Spleen (tissue), 11 donors: ENCODE measurements around the gene WDR7. TPM values are rescaled to one million over a fixed set of nuclear protein-coding genes. Genes with fewer than 3 reads are reported as not detected.

Source experiments
- DNase-seq: peaks from one replicate; pipeline ENCODE4 v3.0.0-alpha.2; 2020
- H3K27ac ChIP-seq, 8 donors: fragments of 200-600 bp; sonication (generic) in 7 of 8; 1 replicate in 4 of 8; 2 replicates in 4 of 8; pipeline versions ENCODE4 v1.5.0 to v1.8.0; 2016 to 2021; ENCODE audit warnings: inconsistent platforms in 4 of 8, mild to moderate bottlenecking in 4 of 8, moderate library complexity in 1 of 8
- H3K27me3 ChIP-seq, 7 donors: fragments of 200-600 bp; sonication (generic) in 6 of 7; replicated peaks in 1 of 7; 1 replicate in 4 of 7; 2 replicates in 3 of 7; pipeline versions ENCODE4 v1.5.0 to v1.8.0; 2016 to 2021; ENCODE audit warnings: inconsistent platforms in 3 of 7, mild to moderate bottlenecking in 1 of 7
- H3K36me3 ChIP-seq, 6 donors: fragments of 200-600 bp; sonication (generic) in 5 of 6; 1 replicate in 4 of 6; 2 replicates in 2 of 6; pipeline versions ENCODE4 v1.5.0 to v1.8.0; 2016 to 2021; ENCODE audit warnings: inconsistent platforms in 2 of 6
- H3K4me1 ChIP-seq, 6 donors: fragments of 200-600 bp; sonication (generic) in 5 of 6; 1 replicate in 3 of 6; 2 replicates in 3 of 6; pipeline versions ENCODE4 v1.5.0 to v1.8.0; 2016 to 2021; ENCODE audit warnings: inconsistent platforms in 3 of 6
- H3K4me3 ChIP-seq, 8 donors: fragments of 200-600 bp; sonication (generic) in 7 of 8; 1 replicate in 4 of 8; 2 replicates in 4 of 8; pipeline versions ENCODE4 v1.5.0 to v1.8.0; 2016 to 2021; ENCODE audit warnings: inconsistent platforms in 4 of 8, mild to moderate bottlenecking in 4 of 8, moderate library complexity in 2 of 8
- H3K9me3 ChIP-seq, 8 donors: fragments of 200-600 bp; sonication (generic) in 7 of 8; 1 replicate in 4 of 8; 2 replicates in 4 of 8; pipeline versions ENCODE4 v1.5.0 to v1.8.0; 2016 to 2021; ENCODE audit warnings: inconsistent platforms in 4 of 8
- POLR2A ChIP-seq, 3 donors: fragments of 450-650 bp; IDR thresholded peaks; one replicate each; pipeline ENCODE4 v1.5.1; 2017; ENCODE audit warnings: antibody characterized with exemption in 3 of 3, mild to moderate bottlenecking in 1 of 3
- POLR2AphosphoS5 ChIP-seq, 3 donors: sonication (generic); formaldehyde crosslinking; IDR thresholded peaks; one replicate each; pipeline ENCODE4 v1.5.1; 2017; ENCODE audit warnings: antibody characterized with exemption in 3 of 3
- WGBS, 5 donors: extraction: QIAGEN DNeasy Blood & Tissue Kit in 3 of 5; methylation state at CpG; one replicate each; pipeline versions ENCODE4 v1.1.5 to v1.1.7; 2013 to 2018; 5-methylcytosine and 5-hydroxymethylcytosine counted together
- intact Hi-C: fragments of 100-400 bp; cut with DNase I; formaldehyde crosslinking; loops from one replicate; pipeline ENCODE4 v1.15.0; 2023; ENCODE audit warnings: low total_unique reads
- polyA plus RNA-seq, 3 donors: library from polyadenylated mRNA; stranded (reverse); fragments of 200-250 nt; gene quantifications; one replicate each; pipeline ENCODE4 v1.2.1, GENCODE V29; 2013
- total RNA-seq, 7 donors: library from RNA; depleted of rRNA in 3 of 7; stranded (reverse); fragments of >200 nt in 3 of 7; fragmentation: NEBNext Ultra II Directional in 4 of 7; extraction: Animal tissue kit (Norgen Biotek cat#: 25700) in 4 of 7; gene quantifications; one replicate each; pipeline versions ENCODE4 v1.1.0 to v1.2.1, GENCODE V29; 2016 to 2021
- TF ChIP-seq, protein P1 (sequence below), 11 experiments: fragments of 200-600 bp in 7 of 11; fragments of 450-650 bp in 4 of 11; sonication (generic) in 4 of 11; IDR thresholded peaks in 8 of 11; conservative IDR thresholded peaks in 3 of 11; 1 replicate in 7 of 11; 2 replicates in 4 of 11; pipeline versions ENCODE4 v1.4.0 to v1.8.0; 2016 to 2021; ENCODE audit warnings: antibody characterized with exemption in 11 of 11, inconsistent platforms in 4 of 11, mild to moderate bottlenecking in 1 of 11
- donor health status: healthy with polysubstance abuse.
- donor health status: DM: no; HTN: no; CAD: no; lungs with moderate emphysema.
- donor health status: DM: no; HTN: no; CAD: no.
- donor health status: Bipolar disorder and iron deficiency.
- donor health status: healthy.
- donor health status: DM: no; HTN: no; CAD: no.
- donor health status: DM: yes; HTN: yes; CAD: no.

The WDR7 gene
- total and polyA plus RNA-seq, 10 donors = 2.8 to 55.9 (median 42.8) TPM

DNA sequence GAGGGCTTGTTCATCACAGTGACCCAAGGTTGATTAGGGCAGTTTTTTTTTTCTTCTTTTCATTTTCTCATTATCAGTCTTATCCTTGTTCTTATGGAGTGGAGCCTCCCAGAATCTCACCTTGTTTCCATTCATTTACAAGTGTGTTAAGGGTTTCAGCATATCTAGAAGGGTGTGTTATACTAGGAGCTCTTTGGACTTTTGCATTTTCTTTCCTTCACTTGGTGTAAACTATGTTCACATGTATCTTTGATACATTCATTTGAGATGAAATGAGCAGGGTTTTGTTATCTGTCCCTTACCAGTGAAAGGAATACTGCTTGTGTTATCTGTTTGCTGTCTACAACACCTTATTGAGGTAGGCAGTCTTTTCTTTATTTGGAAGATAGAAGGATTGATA, 96.7 kb downstream of the WDR7 start:
- TF ChIP-seq, protein P1, sequence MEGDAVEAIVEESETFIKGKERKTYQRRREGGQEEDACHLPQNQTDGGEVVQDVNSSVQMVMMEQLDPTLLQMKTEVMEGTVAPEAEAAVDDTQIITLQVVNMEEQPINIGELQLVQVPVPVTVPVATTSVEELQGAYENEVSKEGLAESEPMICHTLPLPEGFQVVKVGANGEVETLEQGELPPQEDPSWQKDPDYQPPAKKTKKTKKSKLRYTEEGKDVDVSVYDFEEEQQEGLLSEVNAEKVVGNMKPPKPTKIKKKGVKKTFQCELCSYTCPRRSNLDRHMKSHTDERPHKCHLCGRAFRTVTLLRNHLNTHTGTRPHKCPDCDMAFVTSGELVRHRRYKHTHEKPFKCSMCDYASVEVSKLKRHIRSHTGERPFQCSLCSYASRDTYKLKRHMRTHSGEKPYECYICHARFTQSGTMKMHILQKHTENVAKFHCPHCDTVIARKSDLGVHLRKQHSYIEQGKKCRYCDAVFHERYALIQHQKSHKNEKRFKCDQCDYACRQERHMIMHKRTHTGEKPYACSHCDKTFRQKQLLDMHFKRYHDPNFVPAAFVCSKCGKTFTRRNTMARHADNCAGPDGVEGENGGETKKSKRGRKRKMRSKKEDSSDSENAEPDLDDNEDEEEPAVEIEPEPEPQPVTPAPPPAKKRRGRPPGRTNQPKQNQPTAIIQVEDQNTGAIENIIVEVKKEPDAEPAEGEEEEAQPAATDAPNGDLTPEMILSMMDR (IDR thresholded peaks at IDR 0.05 in 8 of 11, conservative IDR thresholded peaks at IDR 0.05 in 3 of 11) = no peak
- no peak for TF ChIP-seq POLR2AphosphoS5 (IDR thresholded peaks at IDR 0.05)
- no peak for TF ChIP-seq POLR2A (IDR thresholded peaks at IDR 0.05)
- DNase-seq = no peak
- H3K27ac ChIP-seq = no peak overlapping the region
- no peak overlapping the region for H3K4me3 ChIP-seq
- intact Hi-C loops = loop anchor here (5.0 kb wide), 1 partner anchor 814 kb away; no protein-coding TSS in a partner anchor
- no peaks in the 10 kb centered on the region for H3K27me3 ChIP-seq
- no peaks in the 10 kb centered on the region for H3K9me3 ChIP-seq
- H3K4me1 ChIP-seq = peaks cover 0 to 18% (median 0%) of the 10 kb centered on the region in 6 donors
- peaks cover 0 to 22% (median 3%) of the 10 kb centered on the region in 6 donors for H3K36me3 ChIP-seq

DNA sequence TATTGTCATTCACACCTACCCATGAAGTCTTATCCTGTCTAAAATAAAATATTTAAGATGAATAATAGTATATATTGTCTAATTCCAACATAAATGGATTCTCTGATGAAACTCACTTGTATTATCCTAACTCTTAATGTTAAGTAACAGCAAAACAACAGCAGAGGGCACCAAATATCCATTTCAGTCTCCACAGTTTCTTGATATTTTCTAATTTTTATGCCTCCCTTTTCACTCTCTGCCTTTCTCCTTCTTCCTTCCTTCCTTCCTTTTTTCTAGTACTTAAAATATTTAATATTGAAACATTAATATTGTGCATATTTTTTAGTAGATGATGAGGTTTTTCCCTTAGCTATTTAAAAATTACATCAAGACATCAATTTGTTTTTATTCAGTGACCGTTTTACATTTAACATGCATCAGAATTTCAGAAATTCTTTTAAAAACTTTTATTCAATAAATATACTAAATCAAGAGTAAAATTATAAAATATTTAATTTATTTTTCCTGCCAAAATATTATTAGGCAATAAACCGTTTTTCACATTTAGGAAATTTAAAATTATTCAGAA, 97.6 kb downstream of the WDR7 start:
- WGBS, 5 donors = 48 to 93% (median 68%) methylated on average over 2 of the region's 2 CpGs
- Histone ChIP-seq H3K27me3 (no peaks in the 10 kb centered on the region), H3K4me3 (no peak overlapping the region), H3K4me1 (peaks cover 0 to 18% (median 0%) of the 10 kb centered on the region in 6 donors), H3K9me3 (no peaks in the 10 kb centered on the region), H3K36me3 (peaks cover 0 to 22% (median 3%) of the 10 kb centered on the region in 6 donors), H3K27ac (no peak overlapping the region)
- DNase-seq = no peak
- TF ChIP-seq, protein P1 (IDR thresholded peaks at IDR 0.05 in 8 of 11, conservative IDR thresholded peaks at IDR 0.05 in 3 of 11) = peak in 8 of 11 experiments; percentile 21 to 53 (median 48)
- TF ChIP-seq POLR2A (IDR thresholded peaks at IDR 0.05) = no peak
- intact Hi-C loops = loop anchor here (5.0 kb wide), 1 partner anchor 814 kb away; no protein-coding TSS in a partner anchor

DNA sequence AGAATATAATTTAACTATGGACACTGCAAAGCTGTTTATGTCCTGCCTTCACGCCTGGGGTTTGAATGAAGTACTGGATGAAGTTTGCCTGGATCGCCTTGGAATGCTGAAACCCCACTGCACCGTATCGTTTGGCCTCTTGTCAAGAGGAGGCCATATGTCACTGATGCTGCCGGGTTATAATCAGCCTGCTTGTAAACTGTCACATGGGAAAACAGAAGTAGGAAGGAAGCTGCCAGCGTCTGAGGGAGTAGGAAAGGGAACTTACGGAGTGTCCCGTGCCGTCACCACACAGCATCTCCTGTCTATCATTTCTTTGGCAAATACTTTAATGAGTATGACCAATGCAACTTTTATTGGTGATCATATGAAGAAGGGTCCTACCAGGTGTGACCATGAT, 105.8 kb downstream of the WDR7 start:
- H3K9me3 ChIP-seq = peaks cover 0 to 9% (median 0%) of the 10 kb centered on the region in 8 donors
- 51 to 66% (median 56%) methylated on average over 9 of the region's 9 CpGs for WGBS, 5 donors
- no peak for TF ChIP-seq POLR2A (IDR thresholded peaks at IDR 0.05)
- TF ChIP-seq POLR2AphosphoS5 (IDR thresholded peaks at IDR 0.05) = no peak
- TF ChIP-seq, protein P1 (IDR thresholded peaks at IDR 0.05 in 8 of 11, conservative IDR thresholded peaks at IDR 0.05 in 3 of 11) = no peak
- DNase-seq = no peak
- no peaks in the 10 kb centered on the region for H3K4me1 ChIP-seq
- H3K4me3 ChIP-seq = no peak overlapping the region
- peaks cover 0 to 51% (median 4%) of the 10 kb centered on the region in 6 donors for H3K36me3 ChIP-seq
- no peak overlapping the region for H3K27ac ChIP-seq
- intact Hi-C loops = no loop called here
- no peaks in the 10 kb centered on the region for H3K27me3 ChIP-seq

DNA sequence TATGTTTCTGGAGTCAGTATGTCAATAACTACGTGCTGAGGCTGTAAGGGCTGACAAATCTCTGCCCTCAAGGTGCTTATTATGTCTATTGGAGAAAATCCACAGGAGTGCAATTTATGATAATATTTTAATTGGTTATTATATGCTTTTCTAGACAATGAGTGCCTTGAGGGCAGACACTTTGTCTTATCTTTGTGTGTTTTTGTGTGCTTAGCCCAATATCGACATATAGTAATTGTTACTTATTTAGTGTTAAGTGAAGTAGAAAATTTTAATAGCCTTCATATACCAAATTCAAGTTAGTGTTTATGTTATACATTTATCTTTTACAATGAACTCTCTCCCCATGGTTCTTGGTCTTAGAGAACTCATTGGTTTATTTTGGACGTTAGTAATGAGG, 118.9 kb downstream of the WDR7 start:
- Histone ChIP-seq H3K4me3 (no peak overlapping the region), H3K27ac (no peak overlapping the region), H3K9me3 (no peaks in the 10 kb centered on the region), H3K4me1 (no peaks in the 10 kb centered on the region), H3K27me3 (no peaks in the 10 kb centered on the region), H3K36me3 (peaks cover 0 to 36% (median 0%) of the 10 kb centered on the region in 6 donors)
- TF ChIP-seq, protein P1 (IDR thresholded peaks at IDR 0.05 in 8 of 11, conservative IDR thresholded peaks at IDR 0.05 in 3 of 11) = no peak
- no peak for TF ChIP-seq POLR2A (IDR thresholded peaks at IDR 0.05)
- TF ChIP-seq POLR2AphosphoS5 (IDR thresholded peaks at IDR 0.05) = no peak
- DNase-seq = no peak
- intact Hi-C loops = no loop called here
- 88 to 95% (median 92%) methylated on average over 3 of the region's 3 CpGs for WGBS, 5 donors
